Measurements from ENCODE around the gene ANXA8. TPM values are rescaled to one million over a fixed set of nuclear protein-coding genes. Genes with fewer than 3 reads are reported as not detected.

ANXA8 gene
- total RNA-seq, 1 donor from 2014 or later: not detected

- no peak overlapping the region for H3K27ac Mint-ChIP-seq (ENCODE audit: unreplicated experiment)
- H3K36me3 Mint-ChIP-seq (ENCODE audit: unreplicated experiment): peaks cover 2% of the 10 kb centered on the region
- peak; percentile 64 for DNase-seq (ENCODE audit: extremely low spot score, unreplicated experiment)
- peaks cover 12% of the 10 kb centered on the region for H3K9me3 Mint-ChIP-seq (ENCODE audit: unreplicated experiment)
- peaks cover 1% of the 10 kb centered on the region for H3K27me3 Mint-ChIP-seq (ENCODE audit: unreplicated experiment)
- H3K4me1 Mint-ChIP-seq (ENCODE audit: unreplicated experiment): peaks cover 4% of the 10 kb centered on the region
- TF ChIP-seq CTCF (IDR thresholded peaks at IDR 0.05): no peak
- no peak overlapping the region for H3K4me3 Mint-ChIP-seq (ENCODE audit: unreplicated experiment)
These were observed 34.6 kb downstream of the ANXA8 start for GRCh38 chr10:47449102-47449978.

- H3K4me1 Mint-ChIP-seq (ENCODE audit: unreplicated experiment): peaks cover 4% of the 10 kb centered on the region
- H3K4me3 Mint-ChIP-seq (ENCODE audit: unreplicated experiment): no peak overlapping the region
These were observed 36.2 kb downstream of the ANXA8 start for GRCh38 chr10:47447705-47448104.

GRCh38 chr10:47447209-47447608, 36.7 kb downstream of the ANXA8 start:
- DNase-seq (ENCODE audit: extremely low spot score, unreplicated experiment): peak; percentile 64
- Mint-ChIP-seq H3K9me3 (ENCODE audit: unreplicated experiment) (peaks cover 12% of the 10 kb centered on the region), H3K4me3 (ENCODE audit: unreplicated experiment) (no peak overlapping the region), H3K4me1 (ENCODE audit: unreplicated experiment) (peaks cover 3% of the 10 kb centered on the region), H3K27ac (ENCODE audit: unreplicated experiment) (no peak overlapping the region), H3K36me3 (ENCODE audit: unreplicated experiment) (peaks cover 2% of the 10 kb centered on the region), H3K27me3 (ENCODE audit: unreplicated experiment) (peaks cover 2% of the 10 kb centered on the region)
- TF ChIP-seq CTCF (IDR thresholded peaks at IDR 0.05): no peak

More at GRCh38 chr10:47447705-47448104, 36.2 kb downstream of the ANXA8 start:
- peak; percentile 48 for DNase-seq (ENCODE audit: extremely low spot score, unreplicated experiment)
- Mint-ChIP-seq H3K27ac (ENCODE audit: unreplicated experiment) (no peak overlapping the region), H3K36me3 (ENCODE audit: unreplicated experiment) (peaks cover 2% of the 10 kb centered on the region), H3K9me3 (ENCODE audit: unreplicated experiment) (peaks cover 12% of the 10 kb centered on the region), H3K27me3 (ENCODE audit: unreplicated experiment) (no peaks in the 10 kb centered on the region)
- no peak for TF ChIP-seq CTCF (IDR thresholded peaks at IDR 0.05)

GRCh38 chr10:47445720-47446119, 38.2 kb downstream of the ANXA8 start:
- Mint-ChIP-seq H3K4me1 (ENCODE audit: unreplicated experiment) (peaks cover 3% of the 10 kb centered on the region), H3K27me3 (ENCODE audit: unreplicated experiment) (peaks cover 9% of the 10 kb centered on the region), H3K9me3 (ENCODE audit: unreplicated experiment) (peaks cover 12% of the 10 kb centered on the region), H3K27ac (ENCODE audit: unreplicated experiment) (no peak overlapping the region), H3K4me3 (ENCODE audit: unreplicated experiment) (no peak overlapping the region), H3K36me3 (ENCODE audit: unreplicated experiment) (peaks cover 2% of the 10 kb centered on the region)
- no peak for DNase-seq (ENCODE audit: extremely low spot score, unreplicated experiment)
- no peak for TF ChIP-seq CTCF (IDR thresholded peaks at IDR 0.05)

GRCh38 chr10:47444047-47444446, 39.9 kb downstream of the ANXA8 start:
- no peak for TF ChIP-seq CTCF (IDR thresholded peaks at IDR 0.05)
- peaks cover 12% of the 10 kb centered on the region for H3K9me3 Mint-ChIP-seq (ENCODE audit: unreplicated experiment)
- no peak overlapping the region for H3K27ac Mint-ChIP-seq (ENCODE audit: unreplicated experiment)
- H3K4me3 Mint-ChIP-seq (ENCODE audit: unreplicated experiment): no peak overlapping the region
- peaks cover 2% of the 10 kb centered on the region for H3K36me3 Mint-ChIP-seq (ENCODE audit: unreplicated experiment)
- DNase-seq (ENCODE audit: extremely low spot score, unreplicated experiment): peak; percentile 72
- H3K27me3 Mint-ChIP-seq (ENCODE audit: unreplicated experiment): peaks cover 9% of the 10 kb centered on the region
- H3K4me1 Mint-ChIP-seq (ENCODE audit: unreplicated experiment): peaks cover 1% of the 10 kb centered on the region
